Suprapubic skin (tissue), 3 donors: ENCODE results near the gene MYNN.

ENCODE experiments used
- CTCF ChIP-seq, 2 donors: fragments of 200-600 bp in 1 of 2; fragments of 450-650 bp in 1 of 2; sonication (generic) in 1 of 2; IDR thresholded peaks; one replicate each; pipeline ENCODE4 v1.5.1; 2016 to 2019; ENCODE audit warnings: antibody characterized with exemption in 2 of 2, mild to moderate bottlenecking in 1 of 2, moderate library complexity in 1 of 2
- EP300 ChIP-seq: sonication (generic); formaldehyde crosslinking; IDR thresholded peaks from one replicate; pipeline ENCODE4 v1.6.1; 2017; ENCODE audit warnings: antibody characterized with exemption

- no peak for TF ChIP-seq CTCF (IDR thresholded peaks at IDR 0.05)
- no peak for TF ChIP-seq EP300
Measured at GRCh38 chr3:169759256-169759655, 13.9 kb upstream of the MYNN start.
